Stimulated activated CD8-positive, alpha-beta memory T cell treated with anti-CD3 and anti-CD28 coated beads, Interleukin-7, amount 100 ng/mL, for 1 hour (primary cell): ENCODE measurements around the gene FGFBP3.
"Not testable (repeated sequence)": the region's sequence is repeated elsewhere in the genome, so short reads cannot be mapped to it uniquely, and the experiment has no call there.

Experiments used
- DNase-seq, 2 donors: peaks; one replicate each; pipeline ENCODE4 v3.0.0-alpha.2; 2020; ENCODE audit warnings: low read depth in 2 of 2

FGFBP3 gene

GRCh38 chr10:91901784-91902677, 7.3 kb downstream of the FGFBP3 start:
- DNase-seq: no peak

GRCh38 chr10:91897421-91897820, 11.9 kb downstream of the FGFBP3 start:
- no peak for DNase-seq

GRCh38 chr10:91896212-91896756, 13.0 kb downstream of the FGFBP3 start:
- no peak for DNase-seq

- not testable (repeated sequence) for DNase-seq
Observed at GRCh38 chr10:91894261-91894685, 15.0 kb downstream of the FGFBP3 start.

- no peak for DNase-seq
Observed at GRCh38 chr10:91893051-91893450, 16.2 kb downstream of the FGFBP3 start.

GRCh38 chr10:91891125-91892001, 17.9 kb downstream of the FGFBP3 start:
- no peak for DNase-seq

- DNase-seq: no peak
Observed at GRCh38 chr10:91887272-91888076, 21.8 kb downstream of the FGFBP3 start.

GRCh38 chr10:91886954-91887271, 22.4 kb downstream of the FGFBP3 start:
- no peak for DNase-seq

GRCh38 chr10:91885362-91886079, 23.8 kb downstream of the FGFBP3 start:
- no peak for DNase-seq

- no peak for DNase-seq
Observed at GRCh38 chr10:91884536-91884935, 24.8 kb downstream of the FGFBP3 start.

GRCh38 chr10:91883549-91884444, 25.5 kb downstream of the FGFBP3 start:
- DNase-seq: no peak

- DNase-seq: no peak
Observed at GRCh38 chr10:91880310-91880709, 29.0 kb downstream of the FGFBP3 start.

GRCh38 chr10:91879515-91880170, 29.6 kb downstream of the FGFBP3 start:
- DNase-seq: no peak

GRCh38 chr10:91875779-91876178, 33.5 kb downstream of the FGFBP3 start:
- DNase-seq: no peak

GRCh38 chr10:91875156-91875555, 34.1 kb downstream of the FGFBP3 start:
- DNase-seq: no peak

- DNase-seq: no peak
Observed at GRCh38 chr10:91865562-91866081, 43.7 kb downstream of the FGFBP3 start.

- DNase-seq: no peak
Observed at GRCh38 chr10:91864744-91865143, 44.5 kb downstream of the FGFBP3 start.

GRCh38 chr10:91864099-91864498, 45.2 kb downstream of the FGFBP3 start:
- no peak for DNase-seq

GRCh38 chr10:91860885-91861284, 48.4 kb downstream of the FGFBP3 start:
- no peak for DNase-seq
